Endothelial cell of umbilical vein (primary cell): ENCODE data around the gene RPS24. TPM values are rescaled to one million over a fixed set of nuclear protein-coding genes. Genes with fewer than 3 reads are reported as not detected.

ENCODE experiments used
- BruUV-seq: library from RNA; stranded (reverse); fragments of 400-500 nt; replicated peaks from 2 replicates; lab custom pipeline; 2021; lab: Mats Ljungman, UMichigan
- CTCF ChIA-PET: fragments of 300-600, 350-600 bp; sonication (Branson Sonifier 250); formaldehyde crosslinking; loops from one replicate; lab custom pipeline; 2021; ENCODE audit warnings: antibody characterized with exemption, inconsistent platforms; lab: Charles Lee
- POLR2A ChIA-PET: fragments of 300-600, 350-600 bp; sonication (Branson Sonifier 250); formaldehyde crosslinking; loops from one replicate; lab custom pipeline; 2021; ENCODE audit warnings: antibody characterized with exemption, inconsistent platforms; lab: Charles Lee
- DNase-seq: peaks from one replicate; pipeline ENCODE4 v3.0.0-alpha.2; 2011; ENCODE audit warnings: low read depth, low spot score
- FAIRE-seq: peaks from 2 replicates; lab custom pipeline; 2011; peaks lifted over from hg19 to GRCh38; lab: Jason Lieb, UNC
- H2AFZ ChIP-seq: 2 replicates; pipeline ENCODE4 v1.6.0; 2012; ENCODE audit warnings: low read depth, low read length, control low read depth, inconsistent platforms
- H3K27ac ChIP-seq: 2 replicates; pipeline ENCODE4 v1.5.1; 2011; ENCODE audit warnings: low read depth, mild to moderate bottlenecking, control low read depth, low read length, moderate library complexity; ENCODE audit not compliant: insufficient read depth
- H3K27me3 ChIP-seq, 2 experiments: 2 replicates each; pipeline versions ENCODE4 v1.6.0 to v1.6.1; 2011; ENCODE audit warnings: low read length in 2 of 2, mixed read lengths in 1 of 2; ENCODE audit not compliant: control insufficient read depth in 2 of 2, insufficient read depth in 2 of 2
- H3K36me3 ChIP-seq, 2 experiments: 2 replicates in 1 of 2; 3 replicates in 1 of 2; pipeline ENCODE4 v1.5.1; 2011; ENCODE audit warnings: low read length in 2 of 2, mild to moderate bottlenecking in 1 of 2, moderate library complexity in 1 of 2; ENCODE audit not compliant: control insufficient read depth in 2 of 2, insufficient read depth in 2 of 2; ENCODE audit errors: extremely low read depth in 1 of 2
- H3K4me1 ChIP-seq: 3 replicates; pipeline ENCODE4 v1.5.1; 2011; ENCODE audit warnings: mild to moderate bottlenecking, low read length; ENCODE audit not compliant: control insufficient read depth, insufficient read depth; ENCODE audit errors: extremely low read depth
- H3K4me2 ChIP-seq: 2 replicates; pipeline ENCODE4 v1.6.1; 2011; ENCODE audit warnings: low read length, control low read depth, mixed read lengths; ENCODE audit not compliant: insufficient read depth
- H3K4me3 ChIP-seq, 3 experiments: fragments of 200-600 bp in 1 of 3; sonication (generic), shearing (Covaris generic) in 1 of 3; replicated peaks in 1 of 3; 2 replicates each; pipeline ENCODE4 v1.5.1; 2011 to 2016; ENCODE audit warnings: control low read depth in 3 of 3, low read length in 3 of 3, mild to moderate bottlenecking in 2 of 3, inconsistent platforms in 1 of 3, low read depth in 1 of 3, moderate library complexity in 1 of 3; ENCODE audit not compliant: insufficient read depth in 1 of 3
- H3K79me2 ChIP-seq: 2 replicates; pipeline ENCODE4 v1.6.0; 2012; ENCODE audit warnings: low read length, inconsistent platforms; ENCODE audit not compliant: control insufficient read depth, insufficient read depth
- H3K9ac ChIP-seq: replicated peaks from 2 replicates; pipeline ENCODE3; 2011; ENCODE audit warnings: low read length, control low read depth; ENCODE audit not compliant: insufficient read depth; ENCODE audit errors: extremely low read depth
- H3K9me1 ChIP-seq: replicated peaks from 3 replicates; pipeline ENCODE4 v1.6.0; 2011; ENCODE audit warnings: mild to moderate bottlenecking, low read length; ENCODE audit not compliant: control insufficient read depth, insufficient read depth; ENCODE audit errors: extremely low read depth
- H3K9me3 ChIP-seq: replicated peaks from 2 replicates; pipeline ENCODE4 v1.5.1; 2012; ENCODE audit warnings: low read length, inconsistent platforms; ENCODE audit not compliant: control insufficient read depth, insufficient read depth
- H4K20me1 ChIP-seq: replicated peaks from 2 replicates; pipeline ENCODE3; 2011; ENCODE audit warnings: mild to moderate bottlenecking, low read length; ENCODE audit not compliant: control insufficient read depth, insufficient read depth; ENCODE audit errors: extremely low read depth
- CTCF ChIP-seq, 2 donors: IDR thresholded peaks; 1 replicate in 1 of 2; 2 replicates in 1 of 2; pipeline ENCODE4 v1.5.1; 2011; ENCODE audit warnings: low read length in 2 of 2, mild to moderate bottlenecking in 2 of 2, moderate library complexity in 2 of 2, control low read depth in 1 of 2, inconsistent platforms in 1 of 2, low read depth in 1 of 2; ENCODE audit not compliant: insufficient read depth in 1 of 2; ENCODE audit errors: extremely low read depth in 1 of 2
- EZH2 ChIP-seq: IDR thresholded peaks from 2 replicates; pipeline ENCODE4 v1.6.1; 2012; ENCODE audit warnings: borderline replicate concordance, low read depth, mild to moderate bottlenecking, moderate library complexity, low read length, inconsistent platforms; ENCODE audit not compliant: severe bottlenecking
- FOS ChIP-seq: IDR thresholded peaks from 2 replicates; pipeline ENCODE4 v1.6.1; 2011; ENCODE audit warnings: mild to moderate bottlenecking, low read length, moderate library complexity, borderline replicate concordance; ENCODE audit not compliant: insufficient read depth
- GATA2 ChIP-seq: IDR thresholded peaks from 2 replicates; pipeline ENCODE4 v1.7.0; 2011; ENCODE audit warnings: low read depth, mild to moderate bottlenecking, moderate library complexity, mixed read lengths, low read length; ENCODE audit not compliant: insufficient read length, insufficient read depth
- JUN ChIP-seq: IDR thresholded peaks from 2 replicates; pipeline ENCODE4 v1.6.1; 2011; ENCODE audit warnings: borderline replicate concordance, low read depth; ENCODE audit not compliant: insufficient read length, insufficient read depth
- MAX ChIP-seq: IDR thresholded peaks from 2 replicates; pipeline ENCODE4 v1.6.1; 2011; ENCODE audit not compliant: insufficient read depth, insufficient read length
- MYC ChIP-seq: IDR thresholded peaks from one replicate; pipeline ENCODE4 v1.6.1; 2011; ENCODE audit warnings: mild to moderate bottlenecking, low read depth, low read length
- POLR2A ChIP-seq: IDR thresholded peaks from 2 replicates; pipeline ENCODE4 v1.6.1; 2012; ENCODE audit warnings: low read depth, mild to moderate bottlenecking, control low read depth, low read length
- POLR2AphosphoS5 ChIP-seq: IDR thresholded peaks from 2 replicates; pipeline ENCODE4 v1.6.1; 2012; ENCODE audit warnings: low read depth, mild to moderate bottlenecking, control low read depth, low read length, moderate library complexity; ENCODE audit not compliant: insufficient read depth
- dilution Hi-C: fragments of 300-500 bp; cut with MboI; formaldehyde crosslinking; loops from one replicate; pipeline ENCODE4 v1.15.0; 2019; ENCODE audit warnings: low sequenced_read_pairs; ENCODE audit not compliant: extremely low pct_ligation_motif_present
- intact Hi-C: fragments of 100-400 bp; cut with micrococcal nuclease; formaldehyde crosslinking; loops from one replicate; pipeline ENCODE4 v1.10.0; 2022
- polyA plus RNA-seq, 4 experiments: library from polyadenylated mRNA; depleted of rRNA in 3 of 4; stranded (reverse) in 3 of 4; unstranded in 1 of 4; fragments of >200 nt; gene quantifications; 2 replicates each; pipeline versions ENCODE4 v1.2.1 to v1.2.3, GENCODE V29; 2011 to 2012; ENCODE audit warnings: missing spikeins in 1 of 4
- total RNA-seq: library from RNA; stranded (reverse); gene quantifications from 2 replicates; pipeline ENCODE4 v1.2.3, GENCODE V29; 2021

Gene RPS24
- total and polyA plus RNA-seq, 2 donors (not counting 3 experiments of a cell fraction or from before 2014, with no cell fraction given): 1,446 to 2,326 TPM

- no TSS peak for BruUV-seq
- ChIA-PET POLR2A (no interaction called here), CTCF (interaction anchor here (1.0 to 3.4 kb wide), 3 partner anchors 8 to 613 kb away, joined by 3 to 18 read pairs (median 4); no protein-coding TSS in a partner anchor)
- no peak for FAIRE-seq
- no peak for DNase-seq
- dilution Hi-C loops: no loop called here
- H3K27me3 ChIP-seq: no peaks in the 10 kb centered on the region
- H3K9me1 ChIP-seq: no peaks in the 10 kb centered on the region
- H3K4me2 ChIP-seq: no peak overlapping the region
- peaks cover 15% of the 10 kb centered on the region for H3K4me1 ChIP-seq
- no peak overlapping the region for H3K27ac ChIP-seq
- peaks cover 15 to 17% of the 10 kb centered on the region in 2 experiments for H3K36me3 ChIP-seq
- no peak overlapping the region for H3K9ac ChIP-seq
- H3K4me3 ChIP-seq: no peak overlapping the region
- H3K79me2 ChIP-seq: peaks cover 19% of the 10 kb centered on the region
- peaks cover 12% of the 10 kb centered on the region for H4K20me1 ChIP-seq
- H2AFZ ChIP-seq: no peak overlapping the region
- intact Hi-C loops: loop anchor here (5.0 kb wide), 4 partner anchors 123 to 1023 kb away; partner anchors contain the start of gene ZMIZ1
- TF ChIP-seq FOS (no peak), JUN (no peak), CTCF (IDR thresholded peaks at IDR 0.05; ENCODE audit: extremely low read depth in 1 of 2, insufficient read depth in 1 of 2, low read depth in 1 of 2, low read length in 2 of 2) (no peak), POLR2AphosphoS5 (no peak), GATA2 (no peak), MAX (no peak), POLR2A (no peak), EZH2 (no peak), MYC (no peak)
- no peaks in the 10 kb centered on the region for H3K9me3 ChIP-seq
Measured at GRCh38 chr10:78044699-78045098, 11.0 kb downstream of the RPS24 start.
